HCT116 (cell line): ENCODE measurements around the gene STX12. TPM values are rescaled to one million over a fixed set of nuclear protein-coding genes. Genes with fewer than 3 reads are reported as not detected.

Experiments
- ATAC-seq: fragments of 200-7000 bp; cut with Tn5 transposase; 2 replicates; pipeline ENCODE4 v1.9.1; 2020; ENCODE audit warnings: mild to moderate bottlenecking, moderate library complexity
- BruUV-seq: library from RNA; stranded (reverse); fragments of 400-500 nt; replicated peaks from 2 replicates; lab custom pipeline; 2021; lab: Mats Ljungman, UMichigan
- CTCF ChIA-PET: fragments of 300-600 bp; sonication (Branson Sonifier 250); formaldehyde crosslinking; loops from one replicate; lab custom pipeline; 2021; ENCODE audit warnings: antibody characterized with exemption; lab: Charles Lee
- POLR2A ChIA-PET: fragments of 300-600, 350-600 bp; sonication (Branson Sonifier 250); formaldehyde crosslinking; loops from one replicate; lab custom pipeline; 2021; ENCODE audit warnings: antibody characterized with exemption; lab: Charles Lee
- RAD21 ChIA-PET, 2 experiments: fragments of 300-600 bp; sonication (Branson Sonifier 250); formaldehyde crosslinking; loops; one replicate each; lab custom pipeline; 2023; ENCODE audit warnings: low total read pairs in 2 of 2; ENCODE audit not compliant: uncharacterized antibody in 2 of 2, unreplicated experiment in 2 of 2, low non-redundant PET in 1 of 2; lab: Charles Lee
- DNase-seq: peaks from one replicate; pipeline ENCODE4 v3.0.0-alpha.2; 2010; ENCODE audit warnings: low read depth, low spot score
- H2AFZ ChIP-seq: fragments of 200-600 bp; shearing (Covaris generic), sonication (generic); 2 replicates; pipeline ENCODE4 v1.6.1; 2017; ENCODE audit warnings: low read depth, mixed run types, mixed read lengths, antibody characterized with exemption, low read length; ENCODE audit not compliant: poor library complexity, severe bottlenecking
- H3K27ac ChIP-seq: 2 replicates; pipeline ENCODE4 v1.5.1; 2012; ENCODE audit warnings: low read depth, low read length
- H3K27me3 ChIP-seq: fragments of 200-600 bp; sonication (generic); 2 replicates; pipeline ENCODE4 v1.6.1; 2016; ENCODE audit warnings: mixed run types, low read length, mixed read lengths; ENCODE audit not compliant: insufficient read depth
- H3K36me3 ChIP-seq, 2 experiments: fragments of 200-500 bp in 1 of 2; fragments of 200-600 bp in 1 of 2; sonication (Bioruptor generic) in 1 of 2; sonication (generic) in 1 of 2; 2 replicates each; pipeline versions ENCODE4 v1.5.1 to v1.6.1; 2014 to 2016; ENCODE audit warnings: low read length in 2 of 2, inconsistent platforms in 1 of 2, mixed read lengths in 1 of 2, mixed run types in 1 of 2; ENCODE audit not compliant: insufficient read depth in 2 of 2, control insufficient read depth in 1 of 2
- H3K4me1 ChIP-seq, 2 experiments: fragments of 200-600 bp in 1 of 2; sonication (generic) in 1 of 2; 2 replicates each; pipeline versions ENCODE4 v1.5.1 to v1.6.1; 2012 to 2017; ENCODE audit warnings: low read length in 2 of 2, inconsistent platforms in 1 of 2, mild to moderate bottlenecking in 1 of 2, mixed read lengths in 1 of 2, mixed run types in 1 of 2, moderate library complexity in 1 of 2; ENCODE audit not compliant: insufficient read depth in 2 of 2, control insufficient read depth in 1 of 2
- H3K4me2 ChIP-seq: fragments of 200-600 bp; sonication (generic); 2 replicates; pipeline ENCODE4 v1.6.1; 2017; ENCODE audit warnings: mixed run types, low read length, mixed read lengths
- H3K4me3 ChIP-seq, 2 experiments: fragments of 200-600 bp in 1 of 2; sonication (generic) in 1 of 2; replicated peaks in 1 of 2; 2 replicates each; pipeline ENCODE4 v1.5.1; 2011 to 2016; ENCODE audit warnings: low read length in 2 of 2, control low read depth in 1 of 2, low read depth in 1 of 2, mild to moderate bottlenecking in 1 of 2, mixed read lengths in 1 of 2, mixed run types in 1 of 2
- H3K79me2 ChIP-seq: fragments of 200-600 bp; sonication (generic); 2 replicates; pipeline ENCODE4 v1.6.1; 2017; ENCODE audit warnings: mild to moderate bottlenecking, mixed run types, low read length, moderate library complexity, mixed read lengths; ENCODE audit not compliant: insufficient read depth
- H3K9ac ChIP-seq: fragments of 200-600 bp; sonication (generic); 2 replicates; pipeline ENCODE4 v1.6.1; 2016; ENCODE audit warnings: low read length, mixed read lengths
- H3K9me2 ChIP-seq: fragments of 200-600 bp; sonication (generic), shearing (Covaris generic); 2 replicates; pipeline ENCODE4 v1.6.1; 2017; ENCODE audit warnings: mixed run types, mild to moderate bottlenecking, moderate library complexity; ENCODE audit not compliant: insufficient read depth
- H3K9me3 ChIP-seq, 2 experiments: fragments of 200-500 bp in 1 of 2; fragments of 200-600 bp in 1 of 2; sonication (Bioruptor generic) in 1 of 2; sonication (generic) in 1 of 2; 2 replicates each; pipeline ENCODE4 v1.6.1; 2014 to 2017; ENCODE audit warnings: low read length in 2 of 2, mixed read lengths in 2 of 2, inconsistent platforms in 1 of 2, low read depth in 1 of 2, mild to moderate bottlenecking in 1 of 2, mixed run types in 1 of 2, moderate library complexity in 1 of 2; ENCODE audit not compliant: control insufficient read depth in 1 of 2, insufficient read depth in 1 of 2
- H4K20me1 ChIP-seq: fragments of 200-600 bp; sonication (generic), shearing (Covaris generic); 2 replicates; pipeline ENCODE4 v1.6.1; 2017; ENCODE audit warnings: mixed run types, mild to moderate bottlenecking, moderate library complexity; ENCODE audit not compliant: insufficient read depth
- CBX3 ChIP-seq: IDR thresholded peaks from 2 replicates; pipeline ENCODE4 v1.6.1; 2012; ENCODE audit warnings: low read depth
- EGR1 ChIP-seq: IDR thresholded peaks from 2 replicates; pipeline ENCODE4 v1.6.1; 2012; ENCODE audit warnings: low read depth
- ELF1 ChIP-seq: IDR thresholded peaks from 2 replicates; pipeline ENCODE4 v1.6.1; 2012; ENCODE audit warnings: low read depth, borderline replicate concordance
- EZH2 ChIP-seq: fragments of 200-600 bp; sonication (generic); IDR thresholded peaks from 2 replicates; pipeline ENCODE4 v1.6.1; 2017; ENCODE audit warnings: antibody characterized with exemption, mixed run types
- FOSL1 ChIP-seq: IDR thresholded peaks from 2 replicates; pipeline ENCODE4 v1.6.1; 2012; ENCODE audit warnings: low read depth
- JUND ChIP-seq: IDR thresholded peaks from 2 replicates; pipeline ENCODE4 v1.6.1; 2012
- RAD21 ChIP-seq: IDR thresholded peaks from 2 replicates; pipeline ENCODE4 v1.6.1; 2012; ENCODE audit warnings: low read depth, mild to moderate bottlenecking
- SIN3A ChIP-seq: IDR thresholded peaks from 2 replicates; pipeline ENCODE4 v1.6.1; 2012; ENCODE audit warnings: low read depth
- SRF ChIP-seq: IDR thresholded peaks from 2 replicates; pipeline ENCODE4 v1.6.1; 2012; ENCODE audit warnings: low read depth
- TCF7L2 ChIP-seq: IDR thresholded peaks from 2 replicates; pipeline ENCODE4 v1.7.0; 2011; ENCODE audit warnings: borderline replicate concordance, inconsistent platforms; ENCODE audit not compliant: insufficient read depth, insufficient read length; ENCODE audit errors: extremely low read depth
- YY1 ChIP-seq: IDR thresholded peaks from 2 replicates; pipeline ENCODE4 v1.6.1; 2011; ENCODE audit warnings: low read length, low read depth, moderate library complexity, mild to moderate bottlenecking; ENCODE audit not compliant: insufficient replicate concordance; ENCODE audit errors: extremely low read depth
- ZFX ChIP-seq: fragments of 450-650 bp; IDR thresholded peaks from 2 replicates; pipeline ENCODE4 v1.6.1; 2017
- intact Hi-C: fragments of 100-400 bp; cut with micrococcal nuclease; formaldehyde crosslinking; loops from 2 replicates; pipeline ENCODE4 v1.10.0; 2022
- total RNA-seq: library from RNA; stranded (reverse); gene quantifications from one replicate; pipeline ENCODE4 v1.2.1, GENCODE V29; 2021; ENCODE audit not compliant: unreplicated experiment
- TF ChIP-seq, protein P1 (sequence below), 3 experiments: fragments of 200-600 bp in 1 of 3; sonication (generic) in 1 of 3; IDR thresholded peaks in 2 of 3; conservative IDR thresholded peaks in 1 of 3; 2 replicates each; pipeline ENCODE4 v1.5.1; 2012 to 2017; ENCODE audit warnings: low read depth in 2 of 3, low read length in 2 of 3, antibody characterized with exemption in 1 of 3, borderline replicate concordance in 1 of 3, control low read depth in 1 of 3, mild to moderate bottlenecking in 1 of 3, mixed read lengths in 1 of 3, mixed run types in 1 of 3, moderate library complexity in 1 of 3; ENCODE audit not compliant: insufficient read depth in 1 of 3

Gene STX12
- total RNA-seq, 1 experiment from 2014 or later = 27.6 TPM

- Histone ChIP-seq H3K9me2 (no peaks in the 10 kb centered on the region), H3K9me3 (no peaks in the 10 kb centered on the region), H3K79me2 (no peaks in the 10 kb centered on the region), H3K4me3 (no peak overlapping the region), H3K27ac (no peak overlapping the region), H4K20me1 (no peaks in the 10 kb centered on the region), H3K27me3 (no peaks in the 10 kb centered on the region), H2AFZ (no peak overlapping the region), H3K4me1 (no peaks in the 10 kb centered on the region), H3K9ac (no peak overlapping the region), H3K36me3 (no peaks in the 10 kb centered on the region; a peak in 1 of 4 replicates), H3K4me2 (no peak overlapping the region)
- no peak for DNase-seq
- RAD21 ChIA-PET = no interaction called here
- no TSS peak for BruUV-seq
- POLR2A ChIA-PET = no interaction called here
- no peak for ATAC-seq
- CTCF ChIA-PET = no interaction called here
- TF ChIP-seq EGR1 (no peak), CBX3 (no peak), FOSL1 (no peak), RAD21 (no peak), JUND (no peak), ELF1 (no peak)
- TF ChIP-seq, protein P1, sequence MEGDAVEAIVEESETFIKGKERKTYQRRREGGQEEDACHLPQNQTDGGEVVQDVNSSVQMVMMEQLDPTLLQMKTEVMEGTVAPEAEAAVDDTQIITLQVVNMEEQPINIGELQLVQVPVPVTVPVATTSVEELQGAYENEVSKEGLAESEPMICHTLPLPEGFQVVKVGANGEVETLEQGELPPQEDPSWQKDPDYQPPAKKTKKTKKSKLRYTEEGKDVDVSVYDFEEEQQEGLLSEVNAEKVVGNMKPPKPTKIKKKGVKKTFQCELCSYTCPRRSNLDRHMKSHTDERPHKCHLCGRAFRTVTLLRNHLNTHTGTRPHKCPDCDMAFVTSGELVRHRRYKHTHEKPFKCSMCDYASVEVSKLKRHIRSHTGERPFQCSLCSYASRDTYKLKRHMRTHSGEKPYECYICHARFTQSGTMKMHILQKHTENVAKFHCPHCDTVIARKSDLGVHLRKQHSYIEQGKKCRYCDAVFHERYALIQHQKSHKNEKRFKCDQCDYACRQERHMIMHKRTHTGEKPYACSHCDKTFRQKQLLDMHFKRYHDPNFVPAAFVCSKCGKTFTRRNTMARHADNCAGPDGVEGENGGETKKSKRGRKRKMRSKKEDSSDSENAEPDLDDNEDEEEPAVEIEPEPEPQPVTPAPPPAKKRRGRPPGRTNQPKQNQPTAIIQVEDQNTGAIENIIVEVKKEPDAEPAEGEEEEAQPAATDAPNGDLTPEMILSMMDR (IDR thresholded peaks at IDR 0.05 in 2 of 3, conservative IDR thresholded peaks at IDR 0.05 in 1 of 3; ENCODE audit: borderline replicate concordance in 1 of 3, insufficient read depth in 1 of 3, low read depth in 2 of 3, low read length in 2 of 3) = no peak
- TF ChIP-seq, all 23 proteins: peak for 0
- intact Hi-C loops = no loop called here
Measured at GRCh38 chr1:27736252-27736651, 36.8 kb upstream of the STX12 start.

GRCh38 chr1:27741121-27741520 lies 31.9 kb upstream of the STX12 start:
- Histone ChIP-seq H3K27ac (no peak overlapping the region), H3K27me3 (no peaks in the 10 kb centered on the region), H3K9ac (no peak overlapping the region), H3K4me2 (no peak overlapping the region), H3K79me2 (no peaks in the 10 kb centered on the region), H3K9me3 (no peaks in the 10 kb centered on the region), H3K4me3 (no peak overlapping the region), H2AFZ (no peak overlapping the region), H3K9me2 (no peaks in the 10 kb centered on the region), H3K36me3 (no peaks in the 10 kb centered on the region), H4K20me1 (no peaks in the 10 kb centered on the region), H3K4me1 (no peaks in the 10 kb centered on the region)
- DNase-seq (no peak), ATAC-seq (no peak)
- BruUV-seq = no TSS peak
- POLR2A ChIA-PET = no interaction called here
- intact Hi-C loops = no loop called here
- CTCF ChIA-PET = no interaction called here
- TF ChIP-seq YY1 (no peak), TCF7L2 (no peak), SIN3A (no peak), ZFX (no peak), EZH2 (no peak), SRF (no peak)
- RAD21 ChIA-PET = no interaction called here
